BLaER1 treated with 17β-estradiol and CSF1 and Interleukin-3, amounts not matched to agents 10 nM and 100 nM (cell line): ENCODE measurements around the gene DIS3L2.

Experiments
- H3K27ac ChIP-seq, 11 experiments: shearing (Covaris generic); formaldehyde crosslinking; 2 replicates each; pipeline ENCODE4 v1.8.1; 2022
- H3K27me3 ChIP-seq, 11 experiments: shearing (Covaris generic); formaldehyde crosslinking; 2 replicates each; pipeline ENCODE4 v1.8.1; 2022
- H3K36me3 ChIP-seq, 11 experiments: shearing (Covaris generic); formaldehyde crosslinking; 2 replicates each; pipeline ENCODE4 v1.8.1; 2022
- H3K4me1 ChIP-seq, 10 experiments: shearing (Covaris generic); formaldehyde crosslinking; 2 replicates each; pipeline ENCODE4 v1.8.1; 2022
- H3K4me2 ChIP-seq, 11 experiments: shearing (Covaris generic); formaldehyde crosslinking; 2 replicates each; pipeline ENCODE4 v1.8.1; 2022
- H3K4me3 ChIP-seq, 10 experiments: shearing (Covaris generic); formaldehyde crosslinking; 2 replicates each; pipeline ENCODE4 v1.8.1; 2022
- H3K9ac ChIP-seq, 11 experiments: shearing (Covaris generic); formaldehyde crosslinking; 2 replicates each; pipeline ENCODE4 v1.8.1; 2022
- H3K9me3 ChIP-seq, 11 experiments: shearing (Covaris generic); formaldehyde crosslinking; replicated peaks in 1 of 11; 2 replicates each; pipeline ENCODE4 v1.8.1; 2022
- H4K20me1 ChIP-seq, 11 experiments: shearing (Covaris generic); formaldehyde crosslinking; 2 replicates each; pipeline ENCODE4 v1.8.1; 2022
- Cebpa-rat ChIP-seq, 11 experiments: shearing (Covaris generic); IDR thresholded peaks; 2 replicates each; pipeline ENCODE4 v1.8.1; 2022

The DIS3L2 gene

GRCh38 chr2:232234922-232235615, 273.6 kb downstream of the DIS3L2 start:
- TF ChIP-seq Cebpa-rat (IDR thresholded peaks at IDR 0.05): no peak
- no peak overlapping the region for H3K27ac ChIP-seq
- no peak overlapping the region for H3K4me3 ChIP-seq
- H3K4me2 ChIP-seq: peak overlapping the region in 6 of 11 experiments; percentile 4 to 49 (median 28); a peak in 9 of 22 replicates
- no peaks in the 10 kb centered on the region for H4K20me1 ChIP-seq
- H3K9ac ChIP-seq: no peak overlapping the region
- H3K4me1 ChIP-seq: peaks cover 0 to 29% (median 15%) of the 10 kb centered on the region in 10 experiments; a peak in 13 of 20 replicates
- H3K9me3 ChIP-seq: no peaks in the 10 kb centered on the region
- H3K36me3 ChIP-seq: peaks cover 16 to 30% (median 21%) of the 10 kb centered on the region in 11 experiments; a peak in 21 of 22 replicates
- no peaks in the 10 kb centered on the region for H3K27me3 ChIP-seq

DNA sequence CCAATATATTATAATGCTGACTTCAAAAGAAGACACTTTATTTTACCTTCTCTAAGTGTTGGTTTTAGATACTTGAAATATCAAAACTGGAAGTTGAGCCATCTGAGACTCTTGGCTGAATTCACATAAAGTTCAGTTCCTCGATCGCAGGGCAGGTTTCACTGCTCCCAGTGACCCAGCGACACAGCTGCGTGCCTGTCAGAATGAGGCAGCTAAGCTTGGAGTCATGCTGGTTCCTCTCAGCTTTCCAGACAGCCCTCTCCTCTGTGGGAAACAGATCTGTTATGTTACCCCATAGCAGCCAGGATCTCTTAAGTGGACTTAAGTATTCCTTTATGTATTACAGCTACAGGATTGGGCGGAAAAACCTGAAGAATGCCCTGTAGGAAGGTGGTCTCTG, 274.2 kb downstream of the DIS3L2 start:
- no peak for TF ChIP-seq Cebpa-rat (IDR thresholded peaks at IDR 0.05)
- Histone ChIP-seq H3K9me3 (no peaks in the 10 kb centered on the region), H3K4me1 (peaks cover 0 to 32% (median 15%) of the 10 kb centered on the region in 10 experiments; a peak in 13 of 20 replicates), H3K27me3 (no peaks in the 10 kb centered on the region), H3K36me3 (peaks cover 20 to 36% (median 26%) of the 10 kb centered on the region in 11 experiments; a peak in 21 of 22 replicates), H4K20me1 (no peaks in the 10 kb centered on the region; a peak in 1 of 22 replicates), H3K9ac (no peak overlapping the region), H3K4me2 (no peak overlapping the region), H3K4me3 (no peak overlapping the region), H3K27ac (no peak overlapping the region)

- H3K4me1 ChIP-seq: peaks cover 0 to 32% (median 15%) of the 10 kb centered on the region in 10 experiments; a peak in 13 of 20 replicates
- H3K36me3 ChIP-seq: peaks cover 18 to 41% (median 30%) of the 10 kb centered on the region in 11 experiments; a peak in 21 of 22 replicates
- no peaks in the 10 kb centered on the region for H3K9me3 ChIP-seq
- TF ChIP-seq Cebpa-rat (IDR thresholded peaks at IDR 0.05): no peak
- no peaks in the 10 kb centered on the region for H3K27me3 ChIP-seq
- H4K20me1 ChIP-seq: no peaks in the 10 kb centered on the region; a peak in 1 of 22 replicates
- H3K4me3 ChIP-seq: no peak overlapping the region
- H3K4me2 ChIP-seq: no peak overlapping the region
- H3K27ac ChIP-seq: no peak overlapping the region
- H3K9ac ChIP-seq: no peak overlapping the region
Observed at GRCh38 chr2:232236200-232236599, 274.7 kb downstream of the DIS3L2 start.

- Histone ChIP-seq H3K4me2 (peak overlapping the region in 6 of 11 experiments; percentile 15 to 54 (median 36); a peak in 7 of 22 replicates), H3K4me3 (no peak overlapping the region), H3K27me3 (no peaks in the 10 kb centered on the region), H3K9ac (no peak overlapping the region), H3K4me1 (peaks cover 0 to 29% (median 15%) of the 10 kb centered on the region in 10 experiments; a peak in 12 of 20 replicates), H3K36me3 (peaks cover 14 to 53% (median 33%) of the 10 kb centered on the region in 11 experiments; a peak in 21 of 22 replicates), H3K9me3 (no peaks in the 10 kb centered on the region), H4K20me1 (no peaks in the 10 kb centered on the region; a peak in 1 of 22 replicates), H3K27ac (no peak overlapping the region)
- no peak for TF ChIP-seq Cebpa-rat (IDR thresholded peaks at IDR 0.05)
Observed at GRCh38 chr2:232237464-232237863, 276.0 kb downstream of the DIS3L2 start.

DNA sequence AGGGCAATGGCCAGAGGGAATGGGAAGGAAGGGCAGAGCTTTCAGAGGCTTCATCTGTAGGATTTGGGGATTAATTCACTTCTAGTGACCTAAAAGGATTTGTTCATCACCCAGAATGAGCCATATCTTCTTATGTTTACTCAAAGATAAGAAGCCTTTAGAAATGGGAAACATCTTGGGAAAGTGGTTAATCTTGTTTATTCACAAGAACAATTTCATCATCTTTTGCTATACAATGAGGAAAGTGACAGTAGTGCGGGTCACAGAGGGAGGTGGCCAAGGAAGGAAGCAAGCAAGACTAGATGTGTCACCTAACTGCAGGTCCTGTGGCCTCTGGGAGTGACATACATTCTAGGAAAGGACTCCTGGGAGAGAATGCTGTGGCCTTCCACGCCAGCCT, 276.6 kb downstream of the DIS3L2 start:
- Histone ChIP-seq H3K4me2 (peak overlapping the region in 2 of 11 experiments; percentile 44 to 54; a peak in 2 of 22 replicates), H3K27ac (no peak overlapping the region), H3K9ac (no peak overlapping the region), H3K27me3 (no peaks in the 10 kb centered on the region), H4K20me1 (no peaks in the 10 kb centered on the region; a peak in 1 of 22 replicates), H3K9me3 (no peaks in the 10 kb centered on the region), H3K4me1 (peaks cover 0 to 29% (median 14%) of the 10 kb centered on the region in 10 experiments; a peak in 12 of 20 replicates), H3K36me3 (peaks cover 14 to 53% (median 33%) of the 10 kb centered on the region in 11 experiments; a peak in 21 of 22 replicates), H3K4me3 (no peak overlapping the region)
- TF ChIP-seq Cebpa-rat (IDR thresholded peaks at IDR 0.05): no peak

GRCh38 chr2:232238596-232238995, 277.1 kb downstream of the DIS3L2 start:
- peaks cover 14 to 53% (median 35%) of the 10 kb centered on the region in 11 experiments; a peak in 21 of 22 replicates for H3K36me3 ChIP-seq
- H3K27ac ChIP-seq: no peak overlapping the region
- no peaks in the 10 kb centered on the region; a peak in 1 of 22 replicates for H4K20me1 ChIP-seq
- H3K9ac ChIP-seq: no peak overlapping the region
- TF ChIP-seq Cebpa-rat (IDR thresholded peaks at IDR 0.05): no peak
- H3K4me1 ChIP-seq: peaks cover 0 to 29% (median 14%) of the 10 kb centered on the region in 10 experiments; a peak in 12 of 20 replicates
- H3K27me3 ChIP-seq: no peaks in the 10 kb centered on the region
- no peak overlapping the region for H3K4me2 ChIP-seq
- no peak overlapping the region for H3K4me3 ChIP-seq
- no peaks in the 10 kb centered on the region for H3K9me3 ChIP-seq

DNA sequence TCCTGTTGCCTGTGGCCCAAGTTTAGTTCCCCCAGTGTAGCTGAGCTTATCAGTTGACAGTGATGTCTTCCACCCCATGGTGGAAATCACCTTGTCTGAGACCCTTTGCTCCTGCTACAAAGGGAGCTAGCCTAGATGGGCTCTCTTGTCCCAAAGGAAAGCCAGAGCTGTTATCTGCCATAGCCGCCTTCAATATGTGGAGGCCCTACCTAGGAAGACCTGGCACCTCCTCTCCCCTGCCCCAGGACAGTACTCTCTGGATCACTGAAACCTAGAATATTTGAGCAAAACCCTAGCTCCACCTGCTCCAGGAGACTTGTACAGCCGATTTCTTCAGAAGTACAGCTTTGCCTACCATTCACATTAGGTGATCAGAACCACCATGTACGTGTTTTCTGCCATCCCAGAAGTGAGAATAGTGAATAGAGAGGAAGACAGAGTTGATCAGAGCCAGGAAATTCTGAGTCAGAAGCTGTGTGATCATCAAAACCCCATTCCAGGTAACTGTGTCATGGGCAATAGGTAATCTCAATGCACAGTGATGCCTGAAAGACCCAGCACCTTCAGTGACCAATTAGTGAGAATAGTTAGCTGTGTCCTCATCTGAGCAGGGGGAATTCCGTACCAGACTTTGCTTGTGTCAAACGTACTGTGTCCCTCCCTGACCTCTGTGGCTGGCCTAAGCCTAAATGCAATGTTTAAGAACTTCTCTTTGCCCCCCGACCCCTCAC, 278.6 kb downstream of the DIS3L2 start:
- peaks cover 14 to 65% (median 38%) of the 10 kb centered on the region in 11 experiments; a peak in 21 of 22 replicates for H3K36me3 ChIP-seq
- H3K4me3 ChIP-seq: no peak overlapping the region
- H4K20me1 ChIP-seq: no peaks in the 10 kb centered on the region; a peak in 1 of 22 replicates
- no peak for TF ChIP-seq Cebpa-rat (IDR thresholded peaks at IDR 0.05)
- H3K9me3 ChIP-seq: no peaks in the 10 kb centered on the region
- no peak overlapping the region for H3K27ac ChIP-seq
- peaks cover 0 to 20% (median 5%) of the 10 kb centered on the region in 10 experiments; a peak in 10 of 20 replicates for H3K4me1 ChIP-seq
- H3K9ac ChIP-seq: no peak overlapping the region
- H3K27me3 ChIP-seq: no peaks in the 10 kb centered on the region
- H3K4me2 ChIP-seq: 0 out of 22 replicates have a peak overlapping the region, but pooled peaks of 1 of the 11 experiments have one; percentile 6

DNA sequence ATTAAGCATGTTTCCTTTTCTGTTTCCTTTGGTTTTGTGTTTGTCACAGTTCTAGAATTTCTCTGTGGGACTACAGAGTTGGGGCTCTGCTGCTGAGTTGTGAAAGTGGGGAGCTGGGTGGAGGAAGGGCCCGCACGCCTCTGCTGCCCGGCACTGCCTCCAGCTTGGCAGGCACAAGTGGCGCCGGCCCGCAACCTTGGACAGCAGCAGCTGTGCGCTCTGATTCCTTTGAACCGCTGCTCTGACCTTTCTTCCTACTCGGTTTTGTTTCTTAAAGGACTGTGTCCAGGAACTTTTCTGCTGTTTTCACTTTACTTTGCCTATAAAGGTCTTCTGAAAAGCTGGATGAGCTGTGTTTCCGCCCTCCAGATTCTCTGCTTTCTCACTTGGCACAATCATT, 279.4 kb downstream of the DIS3L2 start:
- no peak overlapping the region for H3K27ac ChIP-seq
- no peak for TF ChIP-seq Cebpa-rat (IDR thresholded peaks at IDR 0.05)
- H3K9ac ChIP-seq: no peak overlapping the region
- H3K4me3 ChIP-seq: no peak overlapping the region
- H3K4me2 ChIP-seq: no peak overlapping the region
- H3K4me1 ChIP-seq: peaks cover 0 to 20% (median 5%) of the 10 kb centered on the region in 10 experiments; a peak in 10 of 20 replicates
- no peaks in the 10 kb centered on the region for H3K9me3 ChIP-seq
- peaks cover 14 to 66% (median 39%) of the 10 kb centered on the region in 11 experiments; a peak in 21 of 22 replicates for H3K36me3 ChIP-seq
- no peaks in the 10 kb centered on the region; a peak in 1 of 22 replicates for H4K20me1 ChIP-seq
- H3K27me3 ChIP-seq: no peaks in the 10 kb centered on the region

GRCh38 chr2:232242316-232242715, 280.8 kb downstream of the DIS3L2 start:
- H3K27ac ChIP-seq: no peak overlapping the region
- peaks cover 19 to 76% (median 42%) of the 10 kb centered on the region in 11 experiments; a peak in 21 of 22 replicates for H3K36me3 ChIP-seq
- no peak overlapping the region for H3K4me2 ChIP-seq
- no peak for TF ChIP-seq Cebpa-rat (IDR thresholded peaks at IDR 0.05)
- H3K9ac ChIP-seq: no peak overlapping the region
- no peaks in the 10 kb centered on the region for H3K27me3 ChIP-seq
- H3K4me1 ChIP-seq: peaks cover 0 to 16% (median 3%) of the 10 kb centered on the region in 10 experiments; a peak in 10 of 20 replicates
- H3K4me3 ChIP-seq: no peak overlapping the region
- H3K9me3 ChIP-seq: no peaks in the 10 kb centered on the region
- no peaks in the 10 kb centered on the region; a peak in 2 of 22 replicates for H4K20me1 ChIP-seq
